Measurements from ENCODE around the gene GBGT1. TPM values are rescaled to one million over a fixed set of nuclear protein-coding genes. Genes with fewer than 3 reads are reported as not detected.

GBGT1 gene
- total and polyA plus RNA-seq, 4 donors = 6.1 to 42.9 (median 23.2) TPM

- Histone ChIP-seq H3K4me3 (no peak overlapping the region), H3K9me3 (ENCODE audit: control insufficient read depth in 4 of 4, insufficient read depth in 3 of 4, low read length in 3 of 4) (peaks cover 0 to 2% (median 0%) of the 10 kb centered on the region in 4 donors), H3K9ac (ENCODE audit: insufficient read depth in 1 of 2, low read length in 2 of 2) (no peak overlapping the region), H3K27me3 (ENCODE audit: control insufficient read depth in 3 of 3, insufficient read depth in 3 of 3, low read length in 2 of 3) (peaks cover 0 to 11% (median 3%) of the 10 kb centered on the region in 3 donors), H3K36me3 (ENCODE audit: control insufficient read depth in 4 of 4, insufficient read depth in 4 of 4, low read length in 4 of 4) (no peaks in the 10 kb centered on the region), H3K27ac (ENCODE audit: low read depth in 1 of 2, low read length in 1 of 2) (no peak overlapping the region), H3K4me1 (ENCODE audit: control insufficient read depth in 5 of 5, insufficient read depth in 5 of 5, low read length in 5 of 5) (no peaks in the 10 kb centered on the region)
- WGBS, 2 donors = 82 to 87% methylated on average over 13 of the region's 13 CpGs
- ATAC-seq (ENCODE audit: insufficient read depth, low FRiP score) (no peak), DNase-seq (no peak)
- TF ChIP-seq CTCF (IDR thresholded peaks at IDR 0.05; ENCODE audit: control extremely low read depth, extremely low read depth) = no peak
These were observed 37.9 kb upstream of the GBGT1 start for GRCh38 chr9:133201424-133202144.

GRCh38 chr9:133200631-133201030 lies 36.9 kb upstream of the GBGT1 start:
- DNase-seq (no peak), ATAC-seq (ENCODE audit: insufficient read depth, low FRiP score) (no peak)
- Histone ChIP-seq H3K36me3 (ENCODE audit: control insufficient read depth in 4 of 4, insufficient read depth in 4 of 4, low read length in 4 of 4) (no peaks in the 10 kb centered on the region), H3K27me3 (ENCODE audit: control insufficient read depth in 3 of 3, insufficient read depth in 3 of 3, low read length in 2 of 3) (peaks cover 0 to 11% (median 3%) of the 10 kb centered on the region in 3 donors), H3K27ac (ENCODE audit: low read depth in 1 of 2, low read length in 1 of 2) (no peak overlapping the region), H3K4me1 (ENCODE audit: control insufficient read depth in 5 of 5, insufficient read depth in 5 of 5, low read length in 5 of 5) (no peaks in the 10 kb centered on the region), H3K4me3 (no peak overlapping the region), H3K9me3 (ENCODE audit: control insufficient read depth in 4 of 4, insufficient read depth in 3 of 4, low read length in 3 of 4) (peaks cover 0 to 2% (median 0%) of the 10 kb centered on the region in 4 donors), H3K9ac (ENCODE audit: insufficient read depth in 1 of 2, low read length in 2 of 2) (no peak overlapping the region)
- 89 to 93% methylated on average over 17 of the region's 17 CpGs for WGBS, 2 donors
- no peak for TF ChIP-seq CTCF (IDR thresholded peaks at IDR 0.05; ENCODE audit: control extremely low read depth, extremely low read depth)

GRCh38 chr9:133199648-133200321 lies 36.1 kb upstream of the GBGT1 start:
- H3K9me3 ChIP-seq (ENCODE audit: control insufficient read depth in 4 of 4, insufficient read depth in 3 of 4, low read length in 3 of 4) = peaks cover 0 to 2% (median 1%) of the 10 kb centered on the region in 4 donors
- ATAC-seq (ENCODE audit: insufficient read depth, low FRiP score) = peak; percentile 69
- WGBS, 2 donors = 29 to 45% methylated on average over 44 of the region's 44 CpGs

More at GRCh38 chr9:133199648-133200321, 36.1 kb upstream of the GBGT1 start:
- peak; percentile 39 to 58 (median 57) for DNase-seq
- no peak for TF ChIP-seq CTCF (IDR thresholded peaks at IDR 0.05; ENCODE audit: control extremely low read depth, extremely low read depth)
- H3K27me3 ChIP-seq (ENCODE audit: control insufficient read depth in 3 of 3, insufficient read depth in 3 of 3, low read length in 2 of 3) = peaks cover 0 to 11% (median 3%) of the 10 kb centered on the region in 3 donors
- no peaks in the 10 kb centered on the region for H3K36me3 ChIP-seq (ENCODE audit: control insufficient read depth in 4 of 4, insufficient read depth in 4 of 4, low read length in 4 of 4)
- no peaks in the 10 kb centered on the region for H3K4me1 ChIP-seq (ENCODE audit: control insufficient read depth in 5 of 5, insufficient read depth in 5 of 5, low read length in 5 of 5)
- peak overlapping the region; percentile 11 to 44 for H3K27ac ChIP-seq (ENCODE audit: low read depth in 1 of 2, low read length in 1 of 2)
- peak overlapping the region; percentile 54 for H3K4me3 ChIP-seq
- H3K9ac ChIP-seq (ENCODE audit: insufficient read depth in 1 of 2, low read length in 2 of 2) = no peak overlapping the region
